ENCODE results near the gene NDUFS2. TPM values are rescaled to one million over a fixed set of nuclear protein-coding genes. Genes with fewer than 3 reads are reported as not detected.
A peak's percentile ranks its signal among the peaks of the same experiment; 100 is the strongest.

Gene NDUFS2
- total and polyA plus RNA-seq, 11 donors, result 157 to 460 (median 289) TPM

GRCh38 chr1:161157867-161158266 is 44.3 kb upstream of the NDUFS2 start:
- 84 to 100% (median 89%) methylated on average over 1 of the region's 1 CpG for WGBS, 4 donors
- ATAC-seq (no peak), DNase-seq (no peak)
- Histone ChIP-seq H3K9me3 (no peaks in the 10 kb centered on the region), H3K27me3 (no peaks in the 10 kb centered on the region), H3K4me3 (no peak overlapping the region), H3K4me1 (peaks cover 0 to 50% (median 32%) of the 10 kb centered on the region in 12 donors), H3K27ac (no peak overlapping the region), H3K36me3 (peaks cover 0 to 38% (median 29%) of the 10 kb centered on the region in 9 donors)
- TF ChIP-seq POLR2A (IDR thresholded peaks at IDR 0.05) (no peak), CTCF (IDR thresholded peaks at IDR 0.05) (no peak)
- intact Hi-C loops (cut with DNase I), result no loop called here

- intact Hi-C loops (cut with DNase I), result no loop called here
- 71 to 81% (median 79%) methylated on average over 9 of the region's 9 CpGs for WGBS, 4 donors
- no peaks in the 10 kb centered on the region for H3K9me3 ChIP-seq
- TF ChIP-seq POLR2A (IDR thresholded peaks at IDR 0.05) (no peak), CTCF (IDR thresholded peaks at IDR 0.05) (no peak)
- peak overlapping the region in 9 of 12 donors; percentile 79 to 97 (median 91) for H3K4me3 ChIP-seq
- ATAC-seq (no peak), DNase-seq (no peak)
- H3K27ac ChIP-seq, result peak overlapping the region in 11 of 12 donors; percentile 83 to 95 (median 88)
- H3K4me1 ChIP-seq, result peaks cover 0 to 44% (median 32%) of the 10 kb centered on the region in 12 donors
- H3K27me3 ChIP-seq, result no peaks in the 10 kb centered on the region
- H3K36me3 ChIP-seq, result peaks cover 0 to 43% (median 32%) of the 10 kb centered on the region in 9 donors
Observed at GRCh38 chr1:161158316-161159010, 43.7 kb upstream of the NDUFS2 start.

- Histone ChIP-seq H3K36me3 (peaks cover 0 to 51% (median 39%) of the 10 kb centered on the region in 9 donors), H3K4me3 (peak within 1 kb of the TSS; percentile 67 to 97 (median 89)), H3K4me1 (peaks cover 0 to 43% (median 32%) of the 10 kb centered on the region in 12 donors), H3K27me3 (no peaks in the 10 kb centered on the region), H3K27ac (peak within 1 kb of the TSS; percentile 72 to 95 (median 88)), H3K9me3 (no peaks in the 10 kb centered on the region)
- intact Hi-C loops (cut with DNase I), result no loop called here
- TF ChIP-seq POLR2A (IDR thresholded peaks at IDR 0.05) (peak in 1 of 2 donors; percentile 82), CTCF (IDR thresholded peaks at IDR 0.05) (peak in 6 of 12 donors; percentile 14 to 57 (median 26))
- whole genome bisulfite sequencing, 4 donors, result 0 to 2% (median 1%) methylated on average over 38 to 60 of the region's 60 CpGs
- peak; percentile 91 to 97 (median 96) for ATAC-seq
- DNase-seq, result peak; percentile 94 to 96 (median 95)
Observed at GRCh38 chr1:161159087-161159912, 42.9 kb upstream of the NDUFS2 start, which contains the start of gene USP21. Gene USP21, plus strand, starts transcription at chr1:161159500. Its CDS starts 1,141 bp downstream, at chr1:161160641.

- Histone ChIP-seq H3K36me3 (peaks cover 0 to 56% (median 44%) of the 10 kb centered on the region in 9 donors), H3K4me1 (peaks cover 0 to 41% (median 28%) of the 10 kb centered on the region in 12 donors), H3K4me3 (peak overlapping the region; percentile 67 to 97 (median 89)), H3K27ac (peak overlapping the region; percentile 72 to 95 (median 88)), H3K27me3 (no peaks in the 10 kb centered on the region), H3K9me3 (no peaks in the 10 kb centered on the region)
- intact Hi-C loops (cut with DNase I), result loop anchor here in 1 of 10 donors (2.0 kb wide), 1 partner anchor 65 kb away; no protein-coding TSS in a partner anchor
- no peak for TF ChIP-seq POLR2A (IDR thresholded peaks at IDR 0.05)
- no peak for TF ChIP-seq CTCF (IDR thresholded peaks at IDR 0.05)
- ATAC-seq, result no peak
- WGBS, 4 donors, result 3 to 5% (median 4%) methylated on average over 11 of the region's 11 CpGs
- DNase-seq, result no peak
Observed at GRCh38 chr1:161159913-161160243, 42.3 kb upstream of the NDUFS2 start.
